Transverse colon (tissue), 4 donors: ENCODE measurements around the gene HAUS1. TPM values are rescaled to one million over a fixed set of nuclear protein-coding genes. Genes with fewer than 3 reads are reported as not detected.
"Not testable (repeated sequence)": the region's sequence is repeated elsewhere in the genome, so short reads cannot be mapped to it uniquely, and the experiment has no call there.

ENCODE experiments used
- DNase-seq: peaks from one replicate; pipeline ENCODE4 v3.0.0-alpha.2; 2019
- H3K27ac ChIP-seq, 4 donors: fragments of 200-600 bp; sonication (generic); 2 replicates each; pipeline ENCODE4 v1.5.1; 2016 to 2018; ENCODE audit warnings: inconsistent platforms in 4 of 4
- H3K27me3 ChIP-seq: fragments of 200-600 bp; sonication (generic); 2 replicates; pipeline ENCODE4 v1.5.1; 2017; ENCODE audit warnings: inconsistent platforms
- H3K36me3 ChIP-seq, 4 donors: fragments of 200-600 bp; sonication (generic); 2 replicates each; pipeline ENCODE4 v1.5.1; 2017 to 2019; ENCODE audit warnings: inconsistent platforms in 4 of 4
- H3K4me1 ChIP-seq, 4 donors: fragments of 200-600 bp; sonication (generic); 2 replicates each; pipeline ENCODE4 v1.5.1; 2017 to 2020; ENCODE audit warnings: inconsistent platforms in 4 of 4
- H3K4me3 ChIP-seq, 4 donors: fragments of 200-600 bp; sonication (generic); 1 replicate in 1 of 4; 2 replicates in 3 of 4; pipeline versions ENCODE4 v1.5.1 to v1.6.1; 2017 to 2019; ENCODE audit warnings: inconsistent platforms in 4 of 4
- H3K9me3 ChIP-seq, 2 donors: fragments of 200-600 bp; sonication (generic); 2 replicates each; pipeline ENCODE4 v1.5.1; 2017 to 2019; ENCODE audit warnings: inconsistent platforms in 2 of 2
- EP300 ChIP-seq: sonication (generic); formaldehyde crosslinking; IDR thresholded peaks from one replicate; pipeline ENCODE4 v1.6.1; 2017; ENCODE audit warnings: antibody characterized with exemption, low read depth
- POLR2A ChIP-seq: fragments of 450-650 bp; IDR thresholded peaks from one replicate; pipeline ENCODE4 v1.6.1; 2016; ENCODE audit warnings: antibody characterized with exemption, mild to moderate bottlenecking, moderate library complexity
- POLR2AphosphoS5 ChIP-seq, 3 donors: sonication (generic); formaldehyde crosslinking; IDR thresholded peaks; one replicate each; pipeline ENCODE4 v1.6.1; 2016; ENCODE audit warnings: antibody characterized with exemption in 3 of 3
- WGBS, 2 donors: methylation state at CpG; one replicate each; pipeline ENCODE4 v1.1.5; 2018; ENCODE audit warnings: low coverage in 1 of 2; 5-methylcytosine and 5-hydroxymethylcytosine counted together
- in situ Hi-C, 4 donors: fragments of 200-750 bp; cut with MboI; loops; one replicate each; pipeline versions ENCODE4 v1.15.0 to v1.15.1; 2017; ENCODE audit warnings: low sequenced_read_pairs in 3 of 4, low pct_ligation_motif_present in 1 of 4, low pct_unique_long_range_greater_than_20kb in 1 of 4
- intact Hi-C: fragments of 100-400 bp; cut with DNase I; formaldehyde crosslinking; loops from one replicate; pipeline ENCODE4 v1.15.1; 2023; ENCODE audit warnings: low total_unique reads
- total RNA-seq, 4 donors: library from RNA; depleted of rRNA; stranded (reverse); fragments of >200 nt; gene quantifications; one replicate each; pipeline ENCODE4 v1.1.0, GENCODE V29; 2016
- TF ChIP-seq, protein P1 (sequence below), 5 experiments: fragments of 200-600 bp in 3 of 5; fragments of 450-650 bp in 2 of 5; sonication (generic) in 3 of 5; IDR thresholded peaks; 1 replicate in 2 of 5; 2 replicates in 3 of 5; pipeline ENCODE4 v1.5.1; 2016 to 2017; ENCODE audit warnings: antibody characterized with exemption in 5 of 5, inconsistent platforms in 3 of 5, mild to moderate bottlenecking in 2 of 5, moderate library complexity in 1 of 5

The HAUS1 gene
- total RNA-seq, 4 donors from 2014 or later: 1.6 to 33.5 (median 19.8) TPM; not detected in 1

DNA sequence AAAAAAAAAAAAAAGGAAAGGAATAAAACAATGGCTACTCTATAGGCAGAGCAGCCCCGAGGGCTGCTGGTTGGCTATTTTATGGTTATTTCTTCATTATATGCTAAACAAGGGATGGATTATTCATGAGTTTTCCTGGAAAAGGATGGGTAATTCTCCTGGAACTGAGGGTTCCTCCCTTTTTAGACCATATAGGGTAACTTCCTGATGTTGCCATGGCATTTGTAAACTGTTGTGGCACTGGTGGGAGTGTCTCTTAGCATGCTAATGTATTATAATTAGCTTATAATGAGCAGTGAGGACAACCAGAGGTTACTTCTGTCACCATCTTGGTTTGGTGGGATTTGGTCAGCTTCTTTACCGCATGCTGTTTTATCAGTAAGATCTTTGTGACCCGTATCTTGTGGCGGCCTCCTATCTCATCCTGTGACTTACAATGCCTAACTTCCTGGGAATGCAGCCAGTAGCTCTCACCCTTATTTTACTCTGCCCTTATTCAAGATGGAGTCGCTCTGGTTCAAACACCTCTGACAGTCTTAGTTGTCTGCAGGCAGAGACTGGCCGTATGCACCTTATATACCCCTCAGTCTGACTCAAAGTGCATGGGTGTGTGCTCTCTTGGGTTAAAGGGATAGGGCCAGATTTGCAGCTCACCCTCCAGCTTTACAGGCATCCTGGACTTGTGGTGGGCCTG lies 57.7 kb downstream of the HAUS1 start:
- Histone ChIP-seq H3K4me3 (no peak overlapping the region), H3K27ac (no peak overlapping the region), H3K9me3 (no peaks in the 10 kb centered on the region), H3K36me3 (no peaks in the 10 kb centered on the region), H3K4me1 (no peaks in the 10 kb centered on the region), H3K27me3 (no peaks in the 10 kb centered on the region)
- TF ChIP-seq EP300: no peak
- TF ChIP-seq, protein P1, sequence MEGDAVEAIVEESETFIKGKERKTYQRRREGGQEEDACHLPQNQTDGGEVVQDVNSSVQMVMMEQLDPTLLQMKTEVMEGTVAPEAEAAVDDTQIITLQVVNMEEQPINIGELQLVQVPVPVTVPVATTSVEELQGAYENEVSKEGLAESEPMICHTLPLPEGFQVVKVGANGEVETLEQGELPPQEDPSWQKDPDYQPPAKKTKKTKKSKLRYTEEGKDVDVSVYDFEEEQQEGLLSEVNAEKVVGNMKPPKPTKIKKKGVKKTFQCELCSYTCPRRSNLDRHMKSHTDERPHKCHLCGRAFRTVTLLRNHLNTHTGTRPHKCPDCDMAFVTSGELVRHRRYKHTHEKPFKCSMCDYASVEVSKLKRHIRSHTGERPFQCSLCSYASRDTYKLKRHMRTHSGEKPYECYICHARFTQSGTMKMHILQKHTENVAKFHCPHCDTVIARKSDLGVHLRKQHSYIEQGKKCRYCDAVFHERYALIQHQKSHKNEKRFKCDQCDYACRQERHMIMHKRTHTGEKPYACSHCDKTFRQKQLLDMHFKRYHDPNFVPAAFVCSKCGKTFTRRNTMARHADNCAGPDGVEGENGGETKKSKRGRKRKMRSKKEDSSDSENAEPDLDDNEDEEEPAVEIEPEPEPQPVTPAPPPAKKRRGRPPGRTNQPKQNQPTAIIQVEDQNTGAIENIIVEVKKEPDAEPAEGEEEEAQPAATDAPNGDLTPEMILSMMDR (IDR thresholded peaks at IDR 0.05): no peak
- no peak for TF ChIP-seq POLR2A
- TF ChIP-seq POLR2AphosphoS5 (IDR thresholded peaks at IDR 0.05): no peak
- no peak for DNase-seq
- in situ Hi-C loops: loop anchor here (10.0 to 25.0 kb wide), 2 partner anchors 325 to 493 kb away; partner anchors contain the start of gene LOXHD1 (in 1 of the 4)
- WGBS, 2 donors: 67 to 91% methylated on average over 1 to 6 of the region's 6 CpGs
- intact Hi-C loops: no loop called here

DNA sequence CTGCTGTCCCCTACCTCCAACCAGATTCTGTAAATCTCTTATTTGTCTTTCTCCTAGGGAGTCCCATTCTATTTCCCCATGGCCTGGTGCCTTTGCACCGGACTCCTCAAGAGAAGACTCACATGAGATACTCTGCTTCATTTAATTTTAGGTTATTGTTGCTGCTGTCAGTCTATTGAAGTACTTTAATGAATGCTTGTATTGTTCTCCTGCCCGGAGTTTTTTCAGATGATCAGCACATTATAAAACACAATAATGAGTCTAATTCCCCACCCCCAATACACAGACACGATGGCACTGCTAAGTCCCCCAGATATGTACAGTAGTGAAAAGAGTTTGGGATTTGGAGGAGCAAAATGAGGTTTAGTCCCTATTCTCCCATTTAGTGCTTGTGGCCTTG lies 58.9 kb downstream of the HAUS1 start:
- 67 to 100% methylated on average over 1 to 3 of the region's 3 CpGs for WGBS, 2 donors
- no peaks in the 10 kb centered on the region for H3K36me3 ChIP-seq
- no peak overlapping the region for H3K27ac ChIP-seq
- intact Hi-C loops (no loop called here), in situ Hi-C loops (loop anchor here (10.0 to 25.0 kb wide), 2 partner anchors 324 to 492 kb away; partner anchors contain the start of gene LOXHD1 (in 1 of the 4))
- H3K9me3 ChIP-seq: no peaks in the 10 kb centered on the region
- TF ChIP-seq POLR2A: no peak
- TF ChIP-seq POLR2AphosphoS5 (IDR thresholded peaks at IDR 0.05): no peak
- TF ChIP-seq, protein P1 (IDR thresholded peaks at IDR 0.05): no peak
- TF ChIP-seq EP300: no peak
- no peak for DNase-seq
- no peaks in the 10 kb centered on the region for H3K27me3 ChIP-seq
- peaks cover 0 to 5% (median 0%) of the 10 kb centered on the region in 4 donors for H3K4me1 ChIP-seq
- no peak overlapping the region for H3K4me3 ChIP-seq

DNA sequence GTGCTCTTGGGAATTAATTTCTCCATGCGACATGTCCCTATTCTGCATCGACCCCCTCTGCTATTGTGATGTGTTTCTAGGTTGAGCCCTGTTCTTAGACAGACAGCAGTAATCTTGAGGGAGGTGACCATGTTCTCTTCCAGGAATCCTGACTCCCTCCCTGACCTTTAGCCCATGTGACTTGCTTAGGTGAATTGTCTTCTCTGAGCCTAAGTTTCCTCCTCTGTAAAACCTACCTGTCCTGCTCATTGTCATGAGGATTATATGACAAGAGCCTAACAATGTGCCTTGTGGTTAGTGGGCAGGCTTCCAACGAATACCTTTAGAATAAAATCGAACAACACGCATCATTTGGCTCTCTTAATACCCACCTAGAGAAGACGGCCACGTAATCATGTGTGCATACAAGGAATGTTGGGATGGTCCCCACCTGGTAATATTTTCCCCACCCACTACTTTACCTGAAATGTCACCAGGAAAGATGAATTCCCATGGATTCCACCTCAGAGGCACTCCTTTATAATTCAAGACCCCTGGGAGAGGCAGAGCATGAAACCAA lies 59.8 kb downstream of the HAUS1 start:
- in situ Hi-C loops: loop anchor here (10.0 to 25.0 kb wide), 2 partner anchors 323 to 491 kb away; partner anchors contain the start of gene LOXHD1 (in 1 of the 4)
- Histone ChIP-seq H3K27me3 (no peaks in the 10 kb centered on the region), H3K27ac (no peak overlapping the region), H3K4me3 (no peak overlapping the region), H3K4me1 (peaks cover 0 to 8% (median 0%) of the 10 kb centered on the region in 4 donors), H3K9me3 (no peaks in the 10 kb centered on the region), H3K36me3 (no peaks in the 10 kb centered on the region)
- WGBS, 2 donors: 92 to 97% methylated on average over 5 to 7 of the region's 7 CpGs
- intact Hi-C loops: no loop called here
- DNase-seq: no peak
- TF ChIP-seq POLR2AphosphoS5 (IDR thresholded peaks at IDR 0.05) (no peak), POLR2A (no peak), EP300 (no peak)
- TF ChIP-seq, protein P1 (IDR thresholded peaks at IDR 0.05): no peak

DNA sequence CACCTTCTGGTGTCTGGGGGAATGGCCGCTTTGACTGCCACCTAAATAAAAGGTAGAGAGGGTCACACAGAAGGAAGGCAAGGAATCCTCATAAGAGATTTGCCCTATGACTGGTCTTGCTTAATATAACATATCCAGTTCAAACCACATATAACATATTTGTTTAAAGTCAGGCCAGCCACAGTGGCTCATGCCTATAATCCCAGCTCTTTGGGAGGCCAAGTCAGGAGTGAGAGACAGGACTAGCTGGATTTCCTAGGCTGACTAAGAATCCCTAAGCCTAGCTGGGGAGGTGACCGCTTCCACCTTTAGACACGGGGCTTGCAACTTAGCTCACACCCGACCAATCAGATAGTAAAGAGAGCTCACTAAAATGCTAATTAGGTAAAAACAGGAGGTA lies 60.3 kb downstream of the HAUS1 start:
- H3K27me3 ChIP-seq, H3K4me3 ChIP-seq, H3K27ac ChIP-seq, H3K9me3 ChIP-seq, DNase-seq, H3K36me3 ChIP-seq, H3K4me1 ChIP-seq, intact Hi-C loops: not testable (repeated sequence)
- in situ Hi-C loops: loop anchor here (10.0 to 25.0 kb wide), 2 partner anchors 323 to 490 kb away; partner anchors contain the start of gene LOXHD1 (in 1 of the 4)
- 87 to 92% methylated on average over 2 to 4 of the region's 4 CpGs for WGBS, 2 donors
